Neural cell (in vitro differentiated cells): ENCODE measurements around the gene AGAP3. TPM values are rescaled to one million over a fixed set of nuclear protein-coding genes. Genes with fewer than 3 reads are reported as not detected.

Experiments used
- H2AFZ ChIP-seq: fragments of 200-600, 300-800 bp; sonication (generic), shearing (Covaris generic); 2 replicates; pipeline ENCODE4 v1.6.0; 2014; ENCODE audit warnings: low read depth, mild to moderate bottlenecking, antibody characterized with exemption, low read length, moderate library complexity
- H3F3A ChIP-seq: fragments of 200-600 bp; shearing (Covaris generic); 2 replicates; pipeline ENCODE4 v1.6.1; 2016; ENCODE audit warnings: mild to moderate bottlenecking, moderate library complexity, mixed read lengths, antibody characterized with exemption, low read length; ENCODE audit not compliant: insufficient read depth, poor library complexity, severe bottlenecking
- H3K27ac ChIP-seq: fragments of 200-600, 300-800 bp; sonication (generic), shearing (Covaris generic); 2 replicates; pipeline ENCODE4 v1.5.1; 2014; ENCODE audit warnings: mild to moderate bottlenecking, low read length, moderate library complexity
- H3K27me3 ChIP-seq: fragments of 300-800, 200-600 bp; sonication (generic), shearing (Covaris generic); 2 replicates; pipeline ENCODE4 v1.6.0; 2014; ENCODE audit warnings: mild to moderate bottlenecking, low read depth, low read length, moderate library complexity; ENCODE audit not compliant: insufficient read depth
- H3K36me3 ChIP-seq: fragments of 300-800, 200-600 bp; sonication (generic), shearing (Covaris generic); 2 replicates; pipeline ENCODE4 v1.5.1; 2014; ENCODE audit warnings: mild to moderate bottlenecking, antibody characterized with exemption, low read length, moderate library complexity; ENCODE audit not compliant: insufficient read depth
- H3K4me2 ChIP-seq: fragments of 300-800, 200-600 bp; sonication (generic), shearing (Covaris generic); 2 replicates; pipeline ENCODE4 v1.6.0; 2014; ENCODE audit warnings: mild to moderate bottlenecking, low read length
- H3K4me3 ChIP-seq: fragments of 300-800, 200-600 bp; sonication (generic), shearing (Covaris generic); 2 replicates; pipeline ENCODE4 v1.5.1; 2014; ENCODE audit warnings: mild to moderate bottlenecking, low read length, moderate library complexity
- H3K79me2 ChIP-seq: fragments of 200-600 bp; shearing (Covaris generic); replicated peaks from 2 replicates; pipeline ENCODE4 v1.6.0; 2014; ENCODE audit warnings: mild to moderate bottlenecking, low read length, moderate library complexity; ENCODE audit not compliant: insufficient read depth
- H3K9ac ChIP-seq: fragments of 300-800, 200-600 bp; sonication (generic), shearing (Covaris generic); 2 replicates; pipeline ENCODE4 v1.6.1; 2016; ENCODE audit warnings: mild to moderate bottlenecking, low read length, mixed read lengths
- H3K9me2 ChIP-seq: fragments of 200-600 bp; shearing (Covaris generic); 2 replicates; pipeline ENCODE4 v1.6.1; 2016; ENCODE audit warnings: mild to moderate bottlenecking, low read length, mixed read lengths; ENCODE audit not compliant: insufficient read depth
- H3K9me3 ChIP-seq: fragments of 200-600, 300-800 bp; sonication (generic), shearing (Covaris generic); 2 replicates; pipeline ENCODE4 v1.6.1; 2016; ENCODE audit warnings: mild to moderate bottlenecking, mixed run types, low read length, moderate library complexity, mixed read lengths
- H4K20me1 ChIP-seq: fragments of 200-600 bp; shearing (Covaris generic); 2 replicates; pipeline ENCODE4 v1.6.1; 2016; ENCODE audit warnings: mild to moderate bottlenecking, mixed run types; ENCODE audit not compliant: insufficient read depth
- EP300 ChIP-seq: fragments of 450-650 bp; conservative IDR thresholded peaks from 2 replicates; pipeline ENCODE4 v1.6.1; 2014; ENCODE audit warnings: antibody characterized with exemption, mild to moderate bottlenecking, moderate library complexity; ENCODE audit not compliant: poor library complexity, severe bottlenecking
- EZH2 ChIP-seq: fragments of 200-600, 300-800 bp; shearing (Covaris generic), sonication (generic); IDR thresholded peaks from 2 replicates; pipeline ENCODE4 v1.6.1; 2014; ENCODE audit warnings: antibody characterized with exemption, low read length, borderline replicate concordance, mild to moderate bottlenecking; ENCODE audit not compliant: insufficient read depth, poor library complexity, severe bottlenecking
- MXI1 ChIP-seq: fragments of 450-650 bp; conservative IDR thresholded peaks from 2 replicates; pipeline ENCODE4 v1.6.1; 2014; ENCODE audit warnings: antibody characterized with exemption, mild to moderate bottlenecking; ENCODE audit not compliant: poor library complexity, severe bottlenecking
- POLR2AphosphoS5 ChIP-seq: IDR thresholded peaks from 2 replicates; pipeline ENCODE4 v1.6.1; 2012
- RAD21 ChIP-seq: fragments of 450-650 bp; conservative IDR thresholded peaks from 2 replicates; pipeline ENCODE4 v1.6.1; 2014; ENCODE audit warnings: antibody characterized with exemption, mild to moderate bottlenecking, moderate library complexity
- SMC3 ChIP-seq: fragments of 450-650 bp; conservative IDR thresholded peaks from 2 replicates; pipeline ENCODE4 v1.6.1; 2014; ENCODE audit warnings: antibody characterized with exemption, mild to moderate bottlenecking, moderate library complexity; ENCODE audit not compliant: poor library complexity
- TAF1 ChIP-seq: IDR thresholded peaks from 2 replicates; pipeline ENCODE4 v1.6.1; 2012; ENCODE audit warnings: low read depth
- polyA plus RNA-seq: library from polyadenylated mRNA; depleted of rRNA; stranded (reverse); fragments of >200 nt; gene quantifications from 2 replicates; pipeline ENCODE4 v1.2.3, GENCODE V29; 2014
- TF ChIP-seq, protein P1 (sequence below): fragments of 450-650 bp; IDR thresholded peaks from 2 replicates; pipeline ENCODE4 v1.5.1; 2014; ENCODE audit warnings: antibody characterized with exemption, mild to moderate bottlenecking, moderate library complexity; ENCODE audit not compliant: poor library complexity, severe bottlenecking
- TF ChIP-seq, protein P2 (sequence below): IDR thresholded peaks from 2 replicates; pipeline ENCODE4 v1.6.1; 2012; ENCODE audit warnings: borderline replicate concordance

AGAP3 gene
- polyA plus RNA-seq, 1 donor from 2014 or later = 117 TPM

DNA sequence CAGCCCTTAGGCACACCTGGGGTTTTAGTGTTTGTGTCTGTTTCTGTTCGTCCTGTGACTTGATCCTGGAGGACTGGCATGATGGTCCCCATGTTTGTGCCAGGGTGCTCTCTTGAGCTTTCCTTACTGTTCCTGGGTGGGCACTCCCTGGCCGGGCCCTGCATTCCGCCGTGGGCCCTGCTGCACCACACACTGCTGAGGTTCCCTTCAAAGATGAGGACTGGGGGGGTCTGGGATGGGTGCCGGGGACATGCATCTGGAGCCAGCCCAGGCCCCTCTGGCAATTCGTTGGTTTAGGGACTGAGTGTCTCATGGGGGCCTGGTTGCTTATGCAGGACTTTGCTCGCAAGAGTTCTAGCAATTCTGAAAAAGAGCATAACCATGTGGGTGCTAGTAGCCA is 4.7 kb downstream of the AGAP3 start:
- Histone ChIP-seq H3K27ac (no peak overlapping the region), H3K27me3 (no peaks in the 10 kb centered on the region), H2AFZ (no peak overlapping the region), H3K4me2 (no peak overlapping the region), H3F3A (peaks cover 3% of the 10 kb centered on the region), H3K4me3 (no peak overlapping the region), H3K9ac (no peak overlapping the region), H3K9me2 (no peaks in the 10 kb centered on the region), H3K9me3 (no peaks in the 10 kb centered on the region), H3K36me3 (no peaks in the 10 kb centered on the region), H4K20me1 (peaks cover 46% of the 10 kb centered on the region), H3K79me2 (peaks cover 77% of the 10 kb centered on the region)
- TF ChIP-seq, protein P1, sequence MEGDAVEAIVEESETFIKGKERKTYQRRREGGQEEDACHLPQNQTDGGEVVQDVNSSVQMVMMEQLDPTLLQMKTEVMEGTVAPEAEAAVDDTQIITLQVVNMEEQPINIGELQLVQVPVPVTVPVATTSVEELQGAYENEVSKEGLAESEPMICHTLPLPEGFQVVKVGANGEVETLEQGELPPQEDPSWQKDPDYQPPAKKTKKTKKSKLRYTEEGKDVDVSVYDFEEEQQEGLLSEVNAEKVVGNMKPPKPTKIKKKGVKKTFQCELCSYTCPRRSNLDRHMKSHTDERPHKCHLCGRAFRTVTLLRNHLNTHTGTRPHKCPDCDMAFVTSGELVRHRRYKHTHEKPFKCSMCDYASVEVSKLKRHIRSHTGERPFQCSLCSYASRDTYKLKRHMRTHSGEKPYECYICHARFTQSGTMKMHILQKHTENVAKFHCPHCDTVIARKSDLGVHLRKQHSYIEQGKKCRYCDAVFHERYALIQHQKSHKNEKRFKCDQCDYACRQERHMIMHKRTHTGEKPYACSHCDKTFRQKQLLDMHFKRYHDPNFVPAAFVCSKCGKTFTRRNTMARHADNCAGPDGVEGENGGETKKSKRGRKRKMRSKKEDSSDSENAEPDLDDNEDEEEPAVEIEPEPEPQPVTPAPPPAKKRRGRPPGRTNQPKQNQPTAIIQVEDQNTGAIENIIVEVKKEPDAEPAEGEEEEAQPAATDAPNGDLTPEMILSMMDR = no peak
- TF ChIP-seq EP300 = no peak
- TF ChIP-seq RAD21 = no peak

DNA sequence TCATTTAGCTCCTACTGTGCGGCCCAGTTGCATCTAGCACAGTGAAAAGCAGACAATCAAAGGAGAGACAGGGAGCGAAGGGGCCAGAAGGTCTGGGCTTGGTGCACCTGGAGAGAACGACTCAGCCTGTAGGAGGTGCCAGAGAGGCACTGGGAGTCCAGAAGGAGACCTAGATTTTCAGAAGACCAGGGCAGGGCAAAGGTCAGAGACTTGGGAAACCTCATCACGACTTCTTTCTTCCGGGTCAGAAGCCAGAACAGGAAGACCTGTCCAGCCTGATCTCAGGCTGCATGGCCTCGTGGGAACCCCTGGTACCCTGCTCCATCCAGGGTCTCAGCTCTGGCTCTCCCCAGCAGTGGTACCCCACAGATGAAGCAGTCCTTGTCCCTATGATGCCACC is 5.2 kb downstream of the AGAP3 start:
- peaks cover 3% of the 10 kb centered on the region for H3F3A ChIP-seq
- H3K4me3 ChIP-seq = no peak overlapping the region
- H3K27ac ChIP-seq = no peak overlapping the region
- no peaks in the 10 kb centered on the region for H3K9me2 ChIP-seq
- no peak overlapping the region for H3K9ac ChIP-seq
- peaks cover 79% of the 10 kb centered on the region for H3K79me2 ChIP-seq
- no peaks in the 10 kb centered on the region for H3K9me3 ChIP-seq
- no peaks in the 10 kb centered on the region for H3K27me3 ChIP-seq
- H3K4me2 ChIP-seq = no peak overlapping the region
- no peak overlapping the region for H2AFZ ChIP-seq
- no peaks in the 10 kb centered on the region for H3K36me3 ChIP-seq
- H4K20me1 ChIP-seq = peaks cover 46% of the 10 kb centered on the region
- TF ChIP-seq, protein P1 = no peak
- TF ChIP-seq POLR2AphosphoS5 (no peak), SMC3 (no peak), MXI1 (no peak), EP300 (no peak), EZH2 (no peak), RAD21 (no peak), TAF1 (no peak)
- TF ChIP-seq, protein P2, sequence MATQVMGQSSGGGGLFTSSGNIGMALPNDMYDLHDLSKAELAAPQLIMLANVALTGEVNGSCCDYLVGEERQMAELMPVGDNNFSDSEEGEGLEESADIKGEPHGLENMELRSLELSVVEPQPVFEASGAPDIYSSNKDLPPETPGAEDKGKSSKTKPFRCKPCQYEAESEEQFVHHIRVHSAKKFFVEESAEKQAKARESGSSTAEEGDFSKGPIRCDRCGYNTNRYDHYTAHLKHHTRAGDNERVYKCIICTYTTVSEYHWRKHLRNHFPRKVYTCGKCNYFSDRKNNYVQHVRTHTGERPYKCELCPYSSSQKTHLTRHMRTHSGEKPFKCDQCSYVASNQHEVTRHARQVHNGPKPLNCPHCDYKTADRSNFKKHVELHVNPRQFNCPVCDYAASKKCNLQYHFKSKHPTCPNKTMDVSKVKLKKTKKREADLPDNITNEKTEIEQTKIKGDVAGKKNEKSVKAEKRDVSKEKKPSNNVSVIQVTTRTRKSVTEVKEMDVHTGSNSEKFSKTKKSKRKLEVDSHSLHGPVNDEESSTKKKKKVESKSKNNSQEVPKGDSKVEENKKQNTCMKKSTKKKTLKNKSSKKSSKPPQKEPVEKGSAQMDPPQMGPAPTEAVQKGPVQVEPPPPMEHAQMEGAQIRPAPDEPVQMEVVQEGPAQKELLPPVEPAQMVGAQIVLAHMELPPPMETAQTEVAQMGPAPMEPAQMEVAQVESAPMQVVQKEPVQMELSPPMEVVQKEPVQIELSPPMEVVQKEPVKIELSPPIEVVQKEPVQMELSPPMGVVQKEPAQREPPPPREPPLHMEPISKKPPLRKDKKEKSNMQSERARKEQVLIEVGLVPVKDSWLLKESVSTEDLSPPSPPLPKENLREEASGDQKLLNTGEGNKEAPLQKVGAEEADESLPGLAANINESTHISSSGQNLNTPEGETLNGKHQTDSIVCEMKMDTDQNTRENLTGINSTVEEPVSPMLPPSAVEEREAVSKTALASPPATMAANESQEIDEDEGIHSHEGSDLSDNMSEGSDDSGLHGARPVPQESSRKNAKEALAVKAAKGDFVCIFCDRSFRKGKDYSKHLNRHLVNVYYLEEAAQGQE = no peak
